PC-3 (cell line): ENCODE results near the gene CERKL.

Experiments
- EZH2 ChIP-seq: fragments of 300-600 bp; sonication (generic); IDR thresholded peaks from one replicate; pipeline ENCODE4 v1.6.1; 2017; ENCODE audit warnings: antibody characterized with exemption, mild to moderate bottlenecking, low read length; ENCODE audit not compliant: unreplicated experiment
- EZH2phosphoT487 ChIP-seq: fragments of 300-600 bp; sonication (generic); IDR thresholded peaks from 2 replicates; pipeline ENCODE4 v1.6.1; 2018; ENCODE audit warnings: mild to moderate bottlenecking, antibody characterized with exemption, low read length, borderline replicate concordance
- TF ChIP-seq, protein P1 (sequence below): fragments of 300-600 bp; sonication (generic); conservative IDR thresholded peaks from 2 replicates; pipeline ENCODE4 v1.5.1; 2017; ENCODE audit warnings: antibody characterized with exemption, low read depth, mild to moderate bottlenecking, low read length

DNA sequence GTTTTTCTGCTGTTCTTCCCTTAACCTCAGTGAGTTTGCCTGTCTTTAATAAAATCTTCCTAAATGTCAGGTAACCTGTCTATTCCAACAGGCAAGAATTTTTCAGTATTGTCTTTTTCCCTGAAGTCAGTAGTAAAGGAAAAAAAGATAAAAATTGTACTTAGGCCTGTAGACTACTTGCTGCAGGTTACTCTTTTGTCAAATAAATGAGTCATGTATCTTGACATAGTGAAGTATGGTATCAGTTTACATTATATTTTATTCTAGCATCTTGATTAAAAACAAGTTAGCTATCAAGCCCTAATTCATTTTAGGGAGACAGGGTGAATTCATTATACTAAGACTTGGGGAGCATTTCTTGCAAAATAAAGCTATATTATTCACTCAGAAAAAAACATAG lies 139.9 kb downstream of the CERKL start:
- no peak for TF ChIP-seq EZH2phosphoT487
- TF ChIP-seq, protein P1, sequence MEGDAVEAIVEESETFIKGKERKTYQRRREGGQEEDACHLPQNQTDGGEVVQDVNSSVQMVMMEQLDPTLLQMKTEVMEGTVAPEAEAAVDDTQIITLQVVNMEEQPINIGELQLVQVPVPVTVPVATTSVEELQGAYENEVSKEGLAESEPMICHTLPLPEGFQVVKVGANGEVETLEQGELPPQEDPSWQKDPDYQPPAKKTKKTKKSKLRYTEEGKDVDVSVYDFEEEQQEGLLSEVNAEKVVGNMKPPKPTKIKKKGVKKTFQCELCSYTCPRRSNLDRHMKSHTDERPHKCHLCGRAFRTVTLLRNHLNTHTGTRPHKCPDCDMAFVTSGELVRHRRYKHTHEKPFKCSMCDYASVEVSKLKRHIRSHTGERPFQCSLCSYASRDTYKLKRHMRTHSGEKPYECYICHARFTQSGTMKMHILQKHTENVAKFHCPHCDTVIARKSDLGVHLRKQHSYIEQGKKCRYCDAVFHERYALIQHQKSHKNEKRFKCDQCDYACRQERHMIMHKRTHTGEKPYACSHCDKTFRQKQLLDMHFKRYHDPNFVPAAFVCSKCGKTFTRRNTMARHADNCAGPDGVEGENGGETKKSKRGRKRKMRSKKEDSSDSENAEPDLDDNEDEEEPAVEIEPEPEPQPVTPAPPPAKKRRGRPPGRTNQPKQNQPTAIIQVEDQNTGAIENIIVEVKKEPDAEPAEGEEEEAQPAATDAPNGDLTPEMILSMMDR, result no peak
- no peak for TF ChIP-seq EZH2
